GM21717 (cell line): Measurements from ENCODE around the gene IL9.
A peak's percentile ranks its signal among the peaks of the same experiment; 100 is the strongest.

Source experiments
- ATAC-seq: cut with Tn5 transposase; IDR thresholded peaks from one replicate; pipeline ENCODE4 v1.9.1; 2021; ENCODE audit warnings: mild to moderate bottlenecking, moderate library complexity; ENCODE audit not compliant: unreplicated experiment

The IL9 gene

GRCh38 chr5:135894276-135894675 is 1.4 kb downstream of the IL9 start:
- ATAC-seq, result no peak

DNA sequence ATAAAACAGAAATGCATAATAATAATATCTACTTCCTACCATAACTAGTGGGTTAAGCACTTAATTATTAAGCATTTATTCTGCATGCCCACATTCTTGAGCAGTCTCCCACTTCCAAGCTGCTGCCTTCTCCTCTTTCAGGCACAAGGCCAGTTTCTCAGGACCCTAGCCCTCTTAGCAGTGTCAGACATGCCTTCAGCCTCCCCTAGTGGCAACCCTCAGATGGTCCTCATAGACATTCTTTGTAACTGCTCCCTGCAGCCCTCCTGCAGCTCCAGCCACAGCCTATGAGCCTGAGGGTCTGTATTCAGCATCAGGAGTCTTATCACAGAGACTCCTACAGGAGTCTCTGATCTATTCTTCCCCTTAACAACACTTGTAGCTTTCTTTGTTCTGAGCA is 3.9 kb downstream of the IL9 start:
- ATAC-seq, result no peak

- no peak for ATAC-seq
These were observed 4.4 kb downstream of the IL9 start for GRCh38 chr5:135891268-135891667.

DNA sequence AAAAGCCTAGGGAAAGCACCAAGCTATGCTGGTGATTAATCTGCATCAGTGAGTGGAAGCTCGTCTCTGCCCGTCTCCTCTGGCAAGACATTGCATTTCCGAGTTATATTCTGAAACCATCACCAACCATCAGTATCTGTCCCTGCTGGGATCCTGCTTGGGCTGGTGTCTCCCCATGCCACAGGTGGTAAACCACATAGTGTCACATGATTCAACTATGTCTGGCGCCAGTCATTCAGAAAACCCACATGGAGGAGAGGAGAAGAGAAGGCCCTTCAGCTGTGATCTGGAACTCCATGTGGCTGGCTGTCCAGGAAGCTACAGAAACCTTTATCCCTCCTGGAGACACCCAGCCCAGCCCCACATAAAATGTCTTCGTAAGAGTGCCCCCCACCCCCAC is 4.8 kb downstream of the IL9 start:
- peak; percentile 78 for ATAC-seq

GRCh38 chr5:135890296-135890695 is 5.3 kb downstream of the IL9 start:
- no peak for ATAC-seq

DNA sequence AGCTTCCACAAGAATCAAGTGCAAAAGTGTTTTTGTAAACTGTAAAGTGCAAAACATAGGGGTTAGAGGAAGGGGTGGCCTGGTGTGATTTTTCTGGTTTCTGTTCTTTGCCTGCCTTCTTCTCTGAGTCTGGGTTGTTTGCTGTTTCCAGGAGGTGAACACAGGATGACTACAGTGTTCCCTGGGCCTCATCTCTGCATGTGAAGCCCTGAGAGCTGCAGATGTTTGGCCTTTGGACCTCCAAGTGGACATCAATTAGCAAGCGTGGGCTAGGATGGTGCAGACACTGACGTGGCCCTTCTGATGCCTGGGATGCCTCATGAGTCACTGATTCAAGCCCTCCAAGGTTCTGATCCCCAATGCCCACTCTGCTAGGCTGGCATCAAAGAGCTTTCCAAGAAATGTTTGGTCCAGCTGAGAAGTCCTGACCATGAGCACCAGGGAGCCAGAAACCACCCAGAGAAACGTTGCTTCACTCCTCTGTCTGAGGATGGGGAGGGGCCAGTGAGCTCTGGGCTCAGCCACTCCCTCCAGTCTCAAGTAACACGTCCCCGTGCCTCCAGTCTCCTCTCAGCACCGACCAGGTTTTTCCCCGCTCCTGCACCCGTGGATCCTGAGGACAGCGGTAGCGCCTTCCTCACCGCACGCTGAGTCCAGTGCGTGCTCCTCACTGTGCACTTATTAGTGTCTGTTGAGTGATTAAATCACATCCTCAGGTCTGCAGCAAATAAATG is 7.6 kb downstream of the IL9 start:
- no peak for ATAC-seq

DNA sequence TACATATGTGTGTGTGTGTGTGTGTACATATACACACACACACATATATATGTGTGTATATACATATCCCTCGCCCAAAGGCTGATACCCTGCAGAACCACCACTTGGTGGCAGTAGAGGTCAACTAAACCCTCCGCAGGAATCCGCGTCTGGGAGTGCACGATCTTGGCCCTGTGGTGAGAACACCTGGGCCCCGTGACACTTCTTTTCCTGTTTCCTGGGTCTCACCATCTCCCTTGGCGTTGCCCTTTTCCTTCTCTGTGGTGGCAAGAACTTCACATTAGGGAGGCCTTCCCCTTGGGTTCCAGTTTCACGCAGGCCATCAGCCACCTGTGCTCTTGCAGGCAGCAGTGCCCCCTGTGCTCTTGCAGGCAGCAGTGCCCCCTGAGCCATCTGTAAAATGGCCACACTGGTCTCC is 8.2 kb downstream of the IL9 start:
- peak; percentile 92 for ATAC-seq

DNA sequence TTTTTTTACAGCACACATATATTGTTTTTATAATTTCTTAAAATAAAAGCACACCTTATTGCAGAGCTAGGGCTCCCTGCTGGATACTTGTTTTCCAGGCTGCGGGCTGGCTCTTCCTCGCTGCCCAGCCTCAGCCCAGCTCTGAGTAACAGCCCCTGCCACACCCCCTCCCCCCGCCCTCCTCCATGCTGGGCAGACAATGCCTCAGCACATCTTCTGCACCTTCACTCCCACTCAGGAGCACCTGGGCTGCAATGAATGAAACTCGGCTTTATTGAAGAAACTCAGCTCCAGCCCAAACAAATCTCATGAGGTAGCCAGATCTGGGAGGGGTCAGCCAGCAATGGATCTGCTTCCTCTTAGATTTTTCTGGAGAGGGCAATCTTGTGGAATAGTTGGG is 9.5 kb downstream of the IL9 start:
- ATAC-seq, result no peak

GRCh38 chr5:135885031-135885430 is 10.6 kb downstream of the IL9 start:
- ATAC-seq, result no peak

DNA sequence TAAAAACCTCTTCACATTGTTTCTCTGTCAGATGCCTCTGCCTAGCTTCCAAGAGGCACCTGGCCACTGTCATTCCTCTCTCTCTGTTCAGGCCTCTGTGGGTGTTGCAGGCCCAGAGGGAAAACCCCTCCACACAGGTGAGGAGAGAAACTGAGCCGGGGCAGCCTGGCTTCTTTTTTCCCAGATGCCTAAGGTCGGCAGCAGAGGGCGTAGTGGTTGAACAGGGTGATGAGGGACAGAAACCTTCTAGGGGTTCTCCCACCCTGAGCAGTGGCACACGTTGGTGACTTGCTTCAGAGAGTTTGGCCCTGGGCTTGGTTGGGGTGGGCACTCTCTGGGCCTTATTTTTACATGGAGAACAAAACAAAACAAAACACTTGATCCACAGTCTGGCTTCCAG is 12.2 kb downstream of the IL9 start:
- ATAC-seq, result no peak

- ATAC-seq, result no peak
These were observed 12.6 kb downstream of the IL9 start for GRCh38 chr5:135883026-135883425.

- ATAC-seq, result no peak
These were observed 13.8 kb downstream of the IL9 start for GRCh38 chr5:135881819-135882218.

- ATAC-seq, result no peak
These were observed 14.4 kb downstream of the IL9 start for GRCh38 chr5:135881244-135881643.

- ATAC-seq, result no peak
These were observed 14.8 kb downstream of the IL9 start for GRCh38 chr5:135880801-135881200.

DNA sequence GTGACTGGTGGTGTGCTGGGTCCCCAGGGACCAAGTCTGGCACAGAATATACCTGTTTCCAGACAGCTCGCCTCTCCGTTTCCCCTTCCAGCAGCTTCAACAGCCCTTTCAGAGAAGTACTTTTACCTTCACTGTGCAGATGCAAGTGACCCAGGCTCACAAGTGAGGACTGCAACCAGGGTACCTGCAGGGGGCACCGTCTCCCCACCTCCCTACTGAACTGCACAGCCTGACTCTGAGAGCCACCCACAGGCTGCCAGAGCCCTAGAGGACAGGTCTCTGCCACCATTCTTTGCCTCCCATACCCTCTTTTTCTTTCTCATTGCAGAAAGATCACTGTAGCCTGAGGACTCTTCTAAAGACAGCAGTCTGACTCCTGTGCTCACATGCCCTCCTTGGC is 15.4 kb downstream of the IL9 start:
- ATAC-seq, result no peak

- ATAC-seq, result no peak
These were observed 16.1 kb downstream of the IL9 start for GRCh38 chr5:135879591-135879990.

- no peak for ATAC-seq
These were observed 17.5 kb downstream of the IL9 start for GRCh38 chr5:135878156-135878620.

GRCh38 chr5:135877570-135878155 is 18.0 kb downstream of the IL9 start:
- ATAC-seq, result no peak

GRCh38 chr5:135876146-135876545 is 19.5 kb downstream of the IL9 start:
- ATAC-seq, result no peak

- no peak for ATAC-seq
These were observed 20.1 kb downstream of the IL9 start for GRCh38 chr5:135875567-135875966.

GRCh38 chr5:135874461-135874860 is 21.2 kb downstream of the IL9 start:
- no peak for ATAC-seq

DNA sequence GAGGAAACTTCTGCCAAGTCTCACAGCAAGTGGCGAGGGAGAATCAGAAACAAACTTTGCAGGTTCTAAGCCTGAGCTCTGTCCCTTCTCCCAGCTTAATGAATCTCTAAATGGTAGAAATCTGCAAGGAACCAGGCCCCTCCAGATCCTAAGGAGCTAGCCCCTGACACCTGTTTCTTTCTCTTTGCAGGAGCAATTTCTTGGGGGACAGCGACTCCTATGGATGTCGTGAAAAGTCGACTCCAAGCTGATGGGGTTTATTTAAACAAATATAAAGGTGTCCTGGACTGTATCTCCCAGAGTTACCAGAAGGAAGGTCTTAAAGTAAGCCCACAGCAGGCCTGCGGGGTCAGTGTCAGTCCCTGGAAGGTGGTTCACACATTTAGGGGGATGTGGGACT is 21.8 kb downstream of the IL9 start:
- no peak for ATAC-seq
